Measurements from ENCODE around the gene ZNF205. TPM values are rescaled to one million over a fixed set of nuclear protein-coding genes. Genes with fewer than 3 reads are reported as not detected.

Gene ZNF205
- total RNA-seq, 1 experiment from 2014 or later, result 17.4 TPM

DNA sequence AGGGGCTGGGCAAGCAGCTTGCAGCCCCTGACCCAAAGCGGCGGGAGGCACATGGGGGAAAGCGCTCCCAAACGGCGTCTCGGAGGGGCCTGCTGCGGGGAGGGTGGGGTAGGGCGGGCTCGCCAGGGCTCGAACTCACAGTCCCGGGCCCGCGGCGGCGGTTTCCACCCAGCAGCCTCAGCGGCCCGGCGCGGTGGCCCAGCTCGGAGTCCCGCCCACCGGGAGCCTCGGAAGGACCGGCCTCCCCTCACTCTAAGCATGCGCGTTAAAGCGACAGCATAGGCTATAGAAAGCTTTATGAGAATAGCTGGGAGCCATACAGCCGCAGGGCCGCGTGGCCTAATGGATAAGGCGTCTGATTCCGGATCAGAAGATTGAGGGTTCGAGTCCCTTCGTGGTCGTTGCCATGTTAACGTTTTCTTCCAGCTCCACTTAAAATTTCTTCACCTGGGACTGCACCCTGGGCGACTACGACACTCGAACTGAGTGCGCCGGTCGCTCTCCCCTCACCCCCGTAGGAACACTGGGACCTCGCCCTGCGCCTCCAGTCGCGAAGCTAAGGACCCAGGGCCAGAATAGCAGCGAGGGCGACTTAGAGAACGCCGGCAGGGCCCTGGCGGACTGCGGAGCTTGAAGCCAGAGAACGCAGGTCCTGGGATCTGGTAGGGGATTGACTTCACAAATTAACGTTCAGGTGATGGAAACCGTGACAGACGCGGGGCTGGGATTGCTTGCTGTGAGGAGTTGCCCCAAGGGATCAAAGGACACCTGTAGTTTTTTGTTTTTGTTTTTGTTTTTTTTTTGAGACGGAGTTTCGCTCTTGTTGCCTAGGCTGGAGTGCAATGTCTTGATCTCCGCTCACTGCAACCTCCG lies 38.2 kb downstream of the ZNF205 start:
- H3K4me2 ChIP-seq, result peak overlapping the region; percentile 97
- CTCF ChIA-PET, result interaction anchor here (0.8 to 1.1 kb wide), 2 partner anchors 12 to 21 kb away, joined by 4 read pairs; no protein-coding TSS in a partner anchor
- no peaks in the 10 kb centered on the region for H3K9me3 ChIP-seq (ENCODE audit: insufficient read depth, low read depth)
- BruUV-seq (replicated peaks), result TSS peak; percentile 90
- H3K79me2 ChIP-seq (ENCODE audit: low read depth), result no peaks in the 10 kb centered on the region
- H3K27ac ChIP-seq, result peak overlapping the region; percentile 75
- peak overlapping the region; percentile 99 for H3K4me3 ChIP-seq
- intact Hi-C loops (cut with micrococcal nuclease; ENCODE audit: unreplicated experiment), result loop anchor here (1.0 to 10.0 kb wide), 6 partner anchors 8 to 494 kb away; partner anchors contain the start of genes OR1F1, ZNF174, ZNF213 and ZSCAN32
- H3K27me3 ChIP-seq (ENCODE audit: insufficient read depth, low read depth), result no peaks in the 10 kb centered on the region
- H4K20me1 ChIP-seq (ENCODE audit: insufficient read depth), result no peaks in the 10 kb centered on the region
- no peaks in the 10 kb centered on the region for H3K9me2 ChIP-seq (ENCODE audit: insufficient read depth)
- peak overlapping the region; percentile 95 for H2AFZ ChIP-seq
- DNase-seq, result peak; percentile 91 to 99
- no peaks in the 10 kb centered on the region for H3K36me3 ChIP-seq (ENCODE audit: low read depth)
- H3K4me1 ChIP-seq (replicated peaks; ENCODE audit: insufficient read depth), result peaks cover 6% of the 10 kb centered on the region
- POLR2A ChIA-PET (ENCODE audit: unreplicated experiment), result interaction anchor here (0.5 to 2.2 kb wide), 14 partner anchors 8 to 608 kb away, joined by 3 to 37 read pairs (median 6); partner anchors contain the start of genes OR1F1, ZNF213 and ZSCAN32
- H3F3A ChIP-seq (ENCODE audit: insufficient read depth, low read depth), result peaks cover 46% of the 10 kb centered on the region
- no peak for TF ChIP-seq EZH2 (IDR thresholded peaks at IDR 0.05; ENCODE audit: low read depth)
- TF ChIP-seq, protein P1, sequence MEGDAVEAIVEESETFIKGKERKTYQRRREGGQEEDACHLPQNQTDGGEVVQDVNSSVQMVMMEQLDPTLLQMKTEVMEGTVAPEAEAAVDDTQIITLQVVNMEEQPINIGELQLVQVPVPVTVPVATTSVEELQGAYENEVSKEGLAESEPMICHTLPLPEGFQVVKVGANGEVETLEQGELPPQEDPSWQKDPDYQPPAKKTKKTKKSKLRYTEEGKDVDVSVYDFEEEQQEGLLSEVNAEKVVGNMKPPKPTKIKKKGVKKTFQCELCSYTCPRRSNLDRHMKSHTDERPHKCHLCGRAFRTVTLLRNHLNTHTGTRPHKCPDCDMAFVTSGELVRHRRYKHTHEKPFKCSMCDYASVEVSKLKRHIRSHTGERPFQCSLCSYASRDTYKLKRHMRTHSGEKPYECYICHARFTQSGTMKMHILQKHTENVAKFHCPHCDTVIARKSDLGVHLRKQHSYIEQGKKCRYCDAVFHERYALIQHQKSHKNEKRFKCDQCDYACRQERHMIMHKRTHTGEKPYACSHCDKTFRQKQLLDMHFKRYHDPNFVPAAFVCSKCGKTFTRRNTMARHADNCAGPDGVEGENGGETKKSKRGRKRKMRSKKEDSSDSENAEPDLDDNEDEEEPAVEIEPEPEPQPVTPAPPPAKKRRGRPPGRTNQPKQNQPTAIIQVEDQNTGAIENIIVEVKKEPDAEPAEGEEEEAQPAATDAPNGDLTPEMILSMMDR (conservative IDR thresholded peaks at IDR 0.05), result no peak

DNA sequence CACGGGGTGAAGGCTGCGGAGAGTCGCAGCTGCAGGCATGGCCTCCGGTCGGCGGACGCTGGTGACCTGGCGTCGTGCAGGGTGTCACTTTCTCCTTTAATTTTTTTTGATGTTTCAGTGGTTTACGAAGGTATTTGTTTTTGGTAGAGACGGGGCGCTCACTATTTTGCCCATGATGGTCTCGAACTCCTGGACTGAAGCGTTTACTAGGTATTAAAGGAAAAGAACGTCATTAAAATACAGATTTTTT lies 39.6 kb downstream of the ZNF205 start:
- Histone ChIP-seq H3K36me3 (ENCODE audit: low read depth) (no peaks in the 10 kb centered on the region), H3K27me3 (ENCODE audit: insufficient read depth, low read depth) (no peaks in the 10 kb centered on the region), H3F3A (ENCODE audit: insufficient read depth, low read depth) (peaks cover 58% of the 10 kb centered on the region), H3K27ac (peak overlapping the region; percentile 16; the same call in 1 of the 2 replicates), H3K9me2 (ENCODE audit: insufficient read depth) (no peaks in the 10 kb centered on the region), H3K4me1 (replicated peaks; ENCODE audit: insufficient read depth) (peaks cover 6% of the 10 kb centered on the region), H3K4me2 (peak overlapping the region; percentile 84), H4K20me1 (ENCODE audit: insufficient read depth) (no peaks in the 10 kb centered on the region), H2AFZ (peak overlapping the region; percentile 75), H3K9me3 (ENCODE audit: insufficient read depth, low read depth) (no peaks in the 10 kb centered on the region), H3K4me3 (peak overlapping the region; percentile 61), H3K79me2 (ENCODE audit: low read depth) (no peaks in the 10 kb centered on the region)
- BruUV-seq (replicated peaks), result no TSS peak
- CTCF ChIA-PET, result no interaction called here
- no peak for DNase-seq
- intact Hi-C loops (cut with micrococcal nuclease; ENCODE audit: unreplicated experiment), result loop anchor here (1.0 to 10.0 kb wide), 2 partner anchors 348 to 493 kb away; no protein-coding TSS in a partner anchor
- POLR2A ChIA-PET (ENCODE audit: unreplicated experiment), result no interaction called here
- TF ChIP-seq EZH2 (IDR thresholded peaks at IDR 0.05; ENCODE audit: low read depth), result no peak
- TF ChIP-seq, protein P1 (conservative IDR thresholded peaks at IDR 0.05), result no peak

DNA sequence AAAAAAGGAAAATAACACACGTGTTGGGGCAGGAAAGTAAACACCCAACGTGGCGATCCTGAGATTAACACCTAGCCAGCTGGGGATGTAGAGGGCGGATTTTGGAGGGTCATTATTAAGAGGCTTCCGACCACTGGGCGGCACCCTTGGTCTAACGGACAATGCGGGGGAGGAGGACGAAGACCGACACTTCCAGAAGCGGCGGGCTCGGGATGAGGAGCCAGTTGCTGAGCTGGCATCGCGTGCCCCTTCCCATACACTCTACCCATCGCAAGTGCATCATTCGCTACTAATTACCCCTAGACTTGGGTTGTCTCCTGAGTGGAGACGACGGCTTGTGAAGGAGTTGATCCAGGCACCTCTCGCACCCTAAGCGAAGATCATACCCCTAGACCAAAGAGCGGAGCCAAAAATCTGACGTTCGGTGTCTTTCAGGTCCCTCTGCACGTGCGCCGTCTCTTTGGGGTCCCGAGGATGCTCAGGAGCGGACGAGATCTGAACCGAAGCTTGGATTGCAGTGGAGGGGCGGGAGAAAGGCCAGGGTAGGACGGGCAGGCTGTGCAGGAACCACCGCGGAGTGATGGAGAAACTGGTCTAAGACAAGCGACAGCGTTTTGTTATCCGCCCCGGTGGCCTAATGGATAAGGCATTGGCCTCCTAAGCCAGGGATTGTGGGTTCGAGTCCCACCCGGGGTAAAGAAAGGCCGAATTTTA lies 40.0 kb downstream of the ZNF205 start:
- H3K27ac ChIP-seq, result peak overlapping the region; percentile 42; the same call in 1 of the 2 replicates
- H3K9me3 ChIP-seq (ENCODE audit: insufficient read depth, low read depth), result no peaks in the 10 kb centered on the region
- H2AFZ ChIP-seq, result peak overlapping the region; percentile 75
- no peaks in the 10 kb centered on the region for H4K20me1 ChIP-seq (ENCODE audit: insufficient read depth)
- no peaks in the 10 kb centered on the region for H3K36me3 ChIP-seq (ENCODE audit: low read depth)
- H3F3A ChIP-seq (ENCODE audit: insufficient read depth, low read depth), result peaks cover 63% of the 10 kb centered on the region
- no peaks in the 10 kb centered on the region for H3K9me2 ChIP-seq (ENCODE audit: insufficient read depth)
- no peak for TF ChIP-seq EZH2 (IDR thresholded peaks at IDR 0.05; ENCODE audit: low read depth)
- TF ChIP-seq, protein P1 (conservative IDR thresholded peaks at IDR 0.05), result peak; percentile 55; the same call in 1 of the 2 replicates
- H3K27me3 ChIP-seq (ENCODE audit: insufficient read depth, low read depth), result no peaks in the 10 kb centered on the region
- intact Hi-C loops (cut with micrococcal nuclease; ENCODE audit: unreplicated experiment), result loop anchor here (1.0 to 10.0 kb wide), 2 partner anchors 348 to 492 kb away; no protein-coding TSS in a partner anchor
- CTCF ChIA-PET, result no interaction called here
- peak; percentile 81 to 94 for DNase-seq
- peak overlapping the region; percentile 61 for H3K4me3 ChIP-seq
- BruUV-seq (replicated peaks), result no TSS peak
- POLR2A ChIA-PET (ENCODE audit: unreplicated experiment), result no interaction called here
- no peaks in the 10 kb centered on the region for H3K79me2 ChIP-seq (ENCODE audit: low read depth)
- H3K4me1 ChIP-seq (replicated peaks; ENCODE audit: insufficient read depth), result peaks cover 6% of the 10 kb centered on the region
- peak overlapping the region; percentile 84 for H3K4me2 ChIP-seq
